ENCODE results near the gene KRTAP12-2. TPM values are rescaled to one million over a fixed set of nuclear protein-coding genes. Genes with fewer than 3 reads are reported as not detected.
"Not testable (repeated sequence)": the region's sequence is repeated elsewhere in the genome, so short reads cannot be mapped to it uniquely, and the experiment has no call there.

The KRTAP12-2 gene
- polyA plus RNA-seq, 3 donors: not detected

DNA sequence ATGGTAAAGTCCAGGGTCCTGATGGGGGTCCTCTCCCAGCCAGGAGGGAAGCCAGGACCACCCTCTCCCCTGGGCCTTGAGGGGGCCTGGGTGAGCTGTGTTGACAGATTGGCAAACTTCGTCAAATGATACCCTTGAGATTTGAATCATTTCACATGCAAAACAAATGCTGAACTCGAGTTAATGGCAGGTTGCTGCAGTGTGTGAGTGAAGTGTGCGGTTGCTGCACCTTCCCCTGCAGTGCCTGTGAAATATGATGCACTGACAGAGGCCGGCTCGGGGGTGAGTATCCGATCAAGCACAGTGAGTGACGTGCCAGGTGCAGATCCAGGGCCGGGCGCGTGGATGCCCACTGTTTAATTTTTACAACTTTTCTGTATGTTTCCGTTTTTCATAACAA lies 20.9 kb upstream of the KRTAP12-2 start:
- DNase-seq (ENCODE audit: extremely low read depth in 1 of 11, low read depth in 9 of 11, low spot score in 4 of 11): no peak

GRCh38 chr21:44686843-44687561 lies 20.3 kb upstream of the KRTAP12-2 start:
- DNase-seq (ENCODE audit: extremely low read depth in 1 of 11, low read depth in 9 of 11, low spot score in 4 of 11): no peak

DNA sequence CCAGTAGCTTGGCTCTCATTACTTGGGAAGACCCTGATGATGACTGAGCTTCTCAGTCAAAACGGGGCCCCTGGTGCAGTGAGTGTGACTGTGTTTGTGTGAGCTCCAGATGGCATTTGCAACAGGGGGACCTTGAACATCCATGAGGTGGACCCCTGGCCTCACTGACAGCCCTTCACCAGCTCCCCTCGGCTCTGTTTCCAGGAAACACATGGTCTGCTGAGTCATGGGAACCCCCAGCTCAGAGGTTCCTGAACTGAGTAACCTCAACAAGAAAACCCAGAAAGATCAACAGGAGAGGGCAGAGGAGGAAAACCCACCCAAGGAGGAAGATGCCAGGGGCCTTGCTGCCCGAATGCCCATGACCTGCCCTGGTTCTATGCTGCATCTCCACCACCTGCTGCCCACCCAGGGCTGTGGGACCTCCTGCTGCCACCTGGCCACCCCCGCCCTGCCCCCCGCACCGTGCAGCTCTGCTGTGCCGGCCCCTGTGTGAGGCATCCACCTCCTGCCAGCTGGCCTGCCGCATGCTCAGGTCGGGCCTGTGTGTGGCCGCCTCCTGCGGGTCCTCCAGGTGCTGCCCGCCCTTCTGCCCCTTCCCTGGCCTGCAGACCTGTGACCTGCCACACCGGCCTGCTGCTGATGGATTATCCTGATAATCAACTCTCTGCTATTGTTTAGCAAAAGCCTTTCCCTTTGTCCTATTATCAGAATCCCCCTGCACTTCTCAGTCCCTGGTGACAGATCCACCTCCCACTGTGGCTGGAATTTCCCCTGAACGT lies 19.5 kb upstream of the KRTAP12-2 start:
- DNase-seq (ENCODE audit: extremely low read depth in 1 of 11, low read depth in 9 of 11, low spot score in 4 of 11): no peak

GRCh38 chr21:44685050-44685449 lies 18.3 kb upstream of the KRTAP12-2 start:
- DNase-seq (ENCODE audit: extremely low read depth in 1 of 11, low read depth in 9 of 11, low spot score in 4 of 11): not testable (repeated sequence)

- no peak for DNase-seq (ENCODE audit: extremely low read depth in 1 of 11, low read depth in 9 of 11, low spot score in 4 of 11)
These were observed 17.8 kb upstream of the KRTAP12-2 start for GRCh38 chr21:44684483-44684882.

GRCh38 chr21:44684077-44684476 lies 17.4 kb upstream of the KRTAP12-2 start:
- no peak for DNase-seq (ENCODE audit: extremely low read depth in 1 of 11, low read depth in 9 of 11, low spot score in 4 of 11)

DNA sequence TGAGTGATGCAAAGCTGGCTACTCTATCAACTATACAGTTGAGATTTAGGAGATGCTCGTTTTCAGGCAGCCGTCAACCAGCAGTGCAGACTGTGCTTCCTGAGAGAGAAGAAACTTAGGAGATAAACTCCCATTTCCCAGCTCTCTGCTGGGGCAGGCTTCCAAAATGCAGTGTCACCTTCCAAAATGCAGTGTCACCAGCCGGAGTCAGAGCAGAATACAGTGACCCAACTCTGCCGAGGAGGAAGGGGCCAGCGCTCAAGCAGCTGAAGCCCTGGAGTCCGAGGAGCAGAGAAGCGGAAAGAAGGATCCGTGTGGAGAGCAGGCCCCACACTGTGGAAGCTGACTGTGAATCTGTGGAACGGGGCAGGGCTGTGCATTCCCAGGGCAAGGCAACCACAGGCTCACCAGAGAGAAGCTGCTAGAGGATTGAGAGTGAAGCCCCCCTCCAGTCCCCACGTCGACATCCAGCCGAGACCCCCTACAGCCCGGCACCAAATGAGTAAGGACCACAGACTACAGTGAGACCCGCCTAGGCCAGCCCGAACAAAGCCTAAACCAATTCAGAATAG lies 15.9 kb upstream of the KRTAP12-2 start:
- DNase-seq (ENCODE audit: extremely low read depth in 1 of 11, low read depth in 9 of 11, low spot score in 4 of 11): no peak

- no peak for DNase-seq (ENCODE audit: extremely low read depth in 1 of 11, low read depth in 9 of 11, low spot score in 4 of 11)
These were observed 15.3 kb upstream of the KRTAP12-2 start, which contains the start of gene KRTAP12-1 for GRCh38 chr21:44681861-44682579. TSS of gene KRTAP12-1 (minus strand) at chr21:44682163. CDS start at chr21:44682123, 40 bp downstream.

- no peak for DNase-seq (ENCODE audit: extremely low read depth in 1 of 11, low read depth in 9 of 11, low spot score in 4 of 11)
These were observed 14.4 kb upstream of the KRTAP12-2 start for GRCh38 chr21:44681152-44681551.

DNA sequence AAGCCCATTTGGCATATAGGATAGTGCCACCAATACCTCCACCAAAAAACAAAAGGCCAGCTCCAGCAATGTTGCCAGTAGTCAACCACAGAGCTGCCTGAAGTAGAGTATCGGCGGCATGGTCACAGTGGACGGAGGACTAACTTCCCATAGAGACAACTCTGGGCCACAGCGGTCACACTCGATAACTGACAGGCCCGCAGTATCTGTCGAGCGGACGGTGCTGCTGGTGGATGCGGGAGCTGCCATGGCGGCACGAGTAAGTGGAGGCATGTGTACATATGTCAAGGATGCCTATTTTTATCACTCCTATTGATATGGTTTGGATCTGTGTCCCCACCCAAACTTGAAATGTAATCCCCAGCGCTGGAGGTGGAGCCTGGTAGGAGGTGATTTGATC lies 11.2 kb upstream of the KRTAP12-2 start:
- no peak for DNase-seq (ENCODE audit: extremely low read depth in 1 of 11, low read depth in 9 of 11, low spot score in 4 of 11)

GRCh38 chr21:44671911-44672310 lies 5.2 kb upstream of the KRTAP12-2 start:
- DNase-seq (ENCODE audit: extremely low read depth in 1 of 11, low read depth in 9 of 11, low spot score in 4 of 11): no peak

DNA sequence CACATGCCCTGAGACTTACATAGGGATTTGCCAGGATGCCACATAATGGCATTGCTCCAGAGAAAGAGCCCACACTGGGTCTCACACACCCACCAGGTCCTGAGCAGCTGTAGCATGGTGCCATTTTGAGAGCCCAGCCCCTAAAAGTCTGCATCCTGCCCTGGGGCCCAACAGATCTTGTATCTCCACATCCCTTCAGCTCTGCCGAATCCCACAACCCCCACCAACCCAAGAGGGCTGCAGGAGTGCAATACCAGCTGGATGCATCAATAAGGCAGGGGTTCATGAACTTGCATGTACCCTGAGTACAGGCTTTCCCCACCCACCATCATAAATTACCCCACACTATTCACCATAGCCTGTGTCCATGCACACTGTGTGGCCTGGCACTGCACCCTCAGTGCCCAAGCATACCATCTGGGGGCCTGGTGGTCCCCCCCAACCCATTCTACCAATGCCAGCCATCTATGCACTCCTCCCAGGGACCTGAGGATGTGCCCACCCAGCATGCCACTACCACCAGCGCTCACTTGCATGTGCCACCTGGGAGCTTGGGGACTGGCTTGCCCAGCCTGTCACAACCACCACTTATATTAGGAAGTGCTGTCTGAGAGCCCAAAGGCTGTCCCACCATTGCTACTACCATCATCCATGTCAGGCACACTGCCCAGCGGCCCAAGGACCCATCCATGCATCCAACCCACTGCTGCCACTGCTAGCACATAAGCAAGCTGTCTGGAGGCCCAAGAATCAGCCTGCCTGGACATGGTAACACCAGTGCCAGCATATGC lies 4.1 kb upstream of the KRTAP12-2 start:
- no peak for DNase-seq (ENCODE audit: extremely low read depth in 1 of 11, low read depth in 9 of 11, low spot score in 4 of 11)

- no peak for DNase-seq (ENCODE audit: extremely low read depth in 1 of 11, low read depth in 9 of 11, low spot score in 4 of 11)
These were observed 885 bp upstream of the KRTAP12-2 start for GRCh38 chr21:44667612-44668011.

DNA sequence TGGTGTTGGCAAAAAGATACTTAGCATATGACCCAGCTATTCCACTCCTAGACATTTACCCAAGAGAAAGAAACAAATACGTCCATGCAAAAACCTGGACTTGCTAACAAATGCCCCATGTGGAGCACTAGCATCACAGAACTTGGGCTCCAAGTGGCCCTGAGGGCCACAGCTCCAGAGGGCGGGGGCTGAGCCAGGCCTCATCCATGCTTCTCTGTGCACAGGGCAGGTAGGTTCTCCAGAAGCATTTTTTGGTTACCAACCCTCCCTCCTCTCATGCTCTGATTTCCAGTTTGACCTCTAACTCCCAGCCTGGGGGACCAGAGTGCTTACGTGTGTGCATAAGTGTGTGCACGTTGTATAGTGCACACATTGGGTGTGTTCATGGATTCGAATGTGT lies 2.0 kb downstream of the KRTAP12-2 start:
- DNase-seq (ENCODE audit: extremely low read depth in 1 of 11, low read depth in 9 of 11, low spot score in 4 of 11): no peak

GRCh38 chr21:44661567-44661966 lies 5.2 kb downstream of the KRTAP12-2 start:
- DNase-seq (ENCODE audit: extremely low read depth in 1 of 11, low read depth in 9 of 11, low spot score in 4 of 11): not testable (repeated sequence)

GRCh38 chr21:44658913-44659595 lies 7.7 kb downstream of the KRTAP12-2 start:
- DNase-seq (ENCODE audit: extremely low read depth in 1 of 11, low read depth in 9 of 11, low spot score in 4 of 11): no peak

- no peak for DNase-seq (ENCODE audit: extremely low read depth in 1 of 11, low read depth in 9 of 11, low spot score in 4 of 11)
These were observed 8.2 kb downstream of the KRTAP12-2 start for GRCh38 chr21:44658541-44658910.
